Mesangial cell (primary cell): ENCODE data around the gene ZNF205. TPM values are rescaled to one million over a fixed set of nuclear protein-coding genes. Genes with fewer than 3 reads are reported as not detected.

Source experiments
- total RNA-seq: library from RNA; depleted of rRNA; stranded (reverse); fragments of >200 nt; gene quantifications from 2 replicates; pipeline ENCODE4 v1.2.3, GENCODE V29; 2015

Gene ZNF205
- 15.8 and 25.9 TPM in 2 replicates for total RNA-seq

GRCh38 chr16:3112058-3112880 lies at the start of gene ZNF205:
Gene ZNF205, plus strand, starts transcription at chr16:3112586. Its CDS starts 845 bp downstream, at chr16:3113431.

GRCh38 chr16:3065069-3065741 lies 47.2 kb upstream of the ZNF205 start, which contains the start of gene IL32:
Gene IL32, plus strand, starts transcription at chr16:3065640. Its CDS starts 172 bp downstream, at chr16:3065812.

GRCh38 chr16:3098459-3099394 lies 13.7 kb upstream of the ZNF205 start, which contains the start of gene ZSCAN10:
Gene ZSCAN10, minus strand, starts transcription at chr16:3099294. Its CDS starts 6,357 bp downstream, at chr16:3092937.

GRCh38 chr16:3134338-3135125 lies 22.1 kb downstream of the ZNF205 start, which contains the start of gene ZNF213:
Gene ZNF213, plus strand, starts transcription at chr16:3135029. Its CDS starts 2,252 bp downstream, at chr16:3137281.

Other genes with a start within 250 kb of the ZNF205 start
- gene FLYWCH2, start 229.4 kb upstream of the ZNF205 start, total RNA-seq: 73.0 and 87.7 TPM in 2 replicates
- 46.4 and 54.1 TPM in 2 replicates for gene FLYWCH1, start 200.7 kb upstream of the ZNF205 start, total RNA-seq
- 0.81 and 4.9 TPM in 2 replicates for gene KREMEN2, start 148.3 kb upstream of the ZNF205 start, total RNA-seq
- 6.5 and 22.5 TPM in 2 replicates for gene PAQR4, start 143.2 kb upstream of the ZNF205 start, total RNA-seq
- 6.3 and 101 TPM in 2 replicates for gene PKMYT1, start 132.1 kb upstream of the ZNF205 start, total RNA-seq
- under 0.01 TPM in 1 of 2 replicates, not detected in the other for gene CLDN9, start 99.7 kb upstream of the ZNF205 start, total RNA-seq
- gene CLDN6, start 94.4 kb upstream of the ZNF205 start, total RNA-seq: 31.8 and 63.8 TPM in 2 replicates
- gene TNFRSF12A, start 92.2 kb upstream of the ZNF205 start, total RNA-seq: 630 and 760 TPM in 2 replicates
- 61.8 and 378 TPM in 2 replicates for gene HCFC1R1, start 88.6 kb upstream of the ZNF205 start, total RNA-seq
- gene THOC6, start 88.6 kb upstream of the ZNF205 start, total RNA-seq: 32.4 and 43.7 TPM in 2 replicates
- not detected in 2 replicates for gene BICDL2, start 75.6 kb upstream of the ZNF205 start, total RNA-seq
- under 0.01 and 0.13 TPM in 2 replicates for gene MMP25, start 66.0 kb upstream of the ZNF205 start, total RNA-seq
- gene IL32, start 46.9 kb upstream of the ZNF205 start, total RNA-seq: 128 and 172 TPM in 2 replicates
- gene ZSCAN10, start 13.3 kb upstream of the ZNF205 start, total RNA-seq: not detected in 2 replicates
- 5.9 and 9.9 TPM in 2 replicates for gene ZNF213, start 22.4 kb downstream of the ZNF205 start, total RNA-seq
- not detected in 2 replicates for gene OR1F1, start 75.6 kb downstream of the ZNF205 start, total RNA-seq
- gene ZNF200, start 122.6 kb downstream of the ZNF205 start, total RNA-seq: 4.6 and 4.9 TPM in 2 replicates
- not detected in 2 replicates for gene MEFV, start 144.0 kb downstream of the ZNF205 start, total RNA-seq
- gene ZNF263, start 170.9 kb downstream of the ZNF205 start, total RNA-seq: 19.9 and 29.3 TPM in 2 replicates
- 1.4 and 1.8 TPM in 2 replicates for gene TIGD7, start 192.8 kb downstream of the ZNF205 start, total RNA-seq
- 9.0 and 11.2 TPM in 2 replicates for gene ZNF75A, start 192.9 kb downstream of the ZNF205 start, total RNA-seq
- gene OR2C1, start 243.3 kb downstream of the ZNF205 start, total RNA-seq: not detected in 2 replicates